ENCODE data around the gene CDKN2C.

CDKN2C gene

GRCh38 chr1:50969611-50970508, at the start of gene CDKN2C:
Gene CDKN2C (plus strand): TSS chr1:50970245. CDS start chr1:50970369, 124 bp downstream.
- peak; percentile 93 for DNase-seq (ENCODE audit: low read depth)
- no peak for TF ChIP-seq CTCF (conservative IDR thresholded peaks at IDR 0.05; ENCODE audit: control insufficient read depth, insufficient read depth, low read depth, low read length)
- H3K4me3 ChIP-seq (ENCODE audit: control insufficient read depth, low read depth, low read length): peak within 1 kb of the TSS; percentile 97

GRCh38 chr1:50920409-50920808, 49.6 kb upstream of the CDKN2C start:
- no peak for TF ChIP-seq CTCF (conservative IDR thresholded peaks at IDR 0.05; ENCODE audit: control insufficient read depth, insufficient read depth, low read depth, low read length)
- DNase-seq (ENCODE audit: low read depth): no peak
- no peak overlapping the region for H3K4me3 ChIP-seq (ENCODE audit: control insufficient read depth, low read depth, low read length)

GRCh38 chr1:50921029-50921428, 49.0 kb upstream of the CDKN2C start:
- TF ChIP-seq CTCF (conservative IDR thresholded peaks at IDR 0.05; ENCODE audit: control insufficient read depth, insufficient read depth, low read depth, low read length): no peak
- no peak overlapping the region for H3K4me3 ChIP-seq (ENCODE audit: control insufficient read depth, low read depth, low read length)
- no peak for DNase-seq (ENCODE audit: low read depth)

- no peak for TF ChIP-seq CTCF (conservative IDR thresholded peaks at IDR 0.05; ENCODE audit: control insufficient read depth, insufficient read depth, low read depth, low read length)
- no peak for DNase-seq (ENCODE audit: low read depth)
- no peak overlapping the region for H3K4me3 ChIP-seq (ENCODE audit: control insufficient read depth, low read depth, low read length)
Observed at GRCh38 chr1:50923564-50923963, 46.5 kb upstream of the CDKN2C start.

- DNase-seq (ENCODE audit: low read depth): peak; percentile 63
- TF ChIP-seq CTCF (conservative IDR thresholded peaks at IDR 0.05; ENCODE audit: control insufficient read depth, insufficient read depth, low read depth, low read length): peak; percentile 51
- H3K4me3 ChIP-seq (ENCODE audit: control insufficient read depth, low read depth, low read length): no peak overlapping the region
Observed at GRCh38 chr1:50929376-50929958, 40.6 kb upstream of the CDKN2C start.

GRCh38 chr1:50930193-50930592, 39.9 kb upstream of the CDKN2C start:
- no peak overlapping the region for H3K4me3 ChIP-seq (ENCODE audit: control insufficient read depth, low read depth, low read length)
- no peak for TF ChIP-seq CTCF (conservative IDR thresholded peaks at IDR 0.05; ENCODE audit: control insufficient read depth, insufficient read depth, low read depth, low read length)
- no peak for DNase-seq (ENCODE audit: low read depth)
